OCI-LY7 (cell line): ENCODE measurements around the gene PSMD4.

Experiments used
- EZH2phosphoT487 ChIP-seq: fragments of 200-600 bp; sonication (generic); IDR thresholded peaks from 2 replicates; pipeline ENCODE4 v1.6.1; 2018; ENCODE audit warnings: low read depth, borderline replicate concordance, mild to moderate bottlenecking, mixed run types, antibody characterized with exemption, low read length, moderate library complexity, mixed read lengths
- TF ChIP-seq, protein P1 (sequence below): fragments of 200-600 bp; sonication (generic); conservative IDR thresholded peaks from 2 replicates; pipeline ENCODE4 v1.5.1; 2014; ENCODE audit warnings: mild to moderate bottlenecking, antibody characterized with exemption, low read length, moderate library complexity, mixed read lengths

DNA sequence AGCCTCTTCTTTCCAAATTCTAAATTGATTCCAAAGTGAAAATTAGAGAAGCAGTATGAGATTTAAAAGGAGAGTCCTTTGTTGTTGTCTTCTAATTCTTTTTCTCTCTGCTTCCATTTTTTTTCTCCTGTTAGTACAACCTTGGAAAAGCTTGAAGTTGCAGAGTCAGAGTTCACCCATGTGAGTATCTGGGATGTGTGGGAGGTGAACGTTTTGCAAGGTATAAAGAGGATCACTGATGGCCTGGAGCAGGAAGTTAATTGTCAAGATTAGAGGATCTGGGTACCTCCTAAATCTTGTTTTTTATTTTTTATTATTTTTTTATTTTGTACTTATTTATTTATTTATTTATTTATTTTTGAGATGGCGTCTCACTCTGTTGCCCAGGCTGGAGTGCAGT, 7.7 kb upstream of the PSMD4 start:
- TF ChIP-seq, protein P1, sequence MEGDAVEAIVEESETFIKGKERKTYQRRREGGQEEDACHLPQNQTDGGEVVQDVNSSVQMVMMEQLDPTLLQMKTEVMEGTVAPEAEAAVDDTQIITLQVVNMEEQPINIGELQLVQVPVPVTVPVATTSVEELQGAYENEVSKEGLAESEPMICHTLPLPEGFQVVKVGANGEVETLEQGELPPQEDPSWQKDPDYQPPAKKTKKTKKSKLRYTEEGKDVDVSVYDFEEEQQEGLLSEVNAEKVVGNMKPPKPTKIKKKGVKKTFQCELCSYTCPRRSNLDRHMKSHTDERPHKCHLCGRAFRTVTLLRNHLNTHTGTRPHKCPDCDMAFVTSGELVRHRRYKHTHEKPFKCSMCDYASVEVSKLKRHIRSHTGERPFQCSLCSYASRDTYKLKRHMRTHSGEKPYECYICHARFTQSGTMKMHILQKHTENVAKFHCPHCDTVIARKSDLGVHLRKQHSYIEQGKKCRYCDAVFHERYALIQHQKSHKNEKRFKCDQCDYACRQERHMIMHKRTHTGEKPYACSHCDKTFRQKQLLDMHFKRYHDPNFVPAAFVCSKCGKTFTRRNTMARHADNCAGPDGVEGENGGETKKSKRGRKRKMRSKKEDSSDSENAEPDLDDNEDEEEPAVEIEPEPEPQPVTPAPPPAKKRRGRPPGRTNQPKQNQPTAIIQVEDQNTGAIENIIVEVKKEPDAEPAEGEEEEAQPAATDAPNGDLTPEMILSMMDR: no peak
- TF ChIP-seq EZH2phosphoT487: no peak
